ENCODE results near the gene MFAP2.
"Not testable (repeated sequence)": the region's sequence is repeated elsewhere in the genome, so short reads cannot be mapped to it uniquely, and the experiment has no call there.

The MFAP2 gene

DNA sequence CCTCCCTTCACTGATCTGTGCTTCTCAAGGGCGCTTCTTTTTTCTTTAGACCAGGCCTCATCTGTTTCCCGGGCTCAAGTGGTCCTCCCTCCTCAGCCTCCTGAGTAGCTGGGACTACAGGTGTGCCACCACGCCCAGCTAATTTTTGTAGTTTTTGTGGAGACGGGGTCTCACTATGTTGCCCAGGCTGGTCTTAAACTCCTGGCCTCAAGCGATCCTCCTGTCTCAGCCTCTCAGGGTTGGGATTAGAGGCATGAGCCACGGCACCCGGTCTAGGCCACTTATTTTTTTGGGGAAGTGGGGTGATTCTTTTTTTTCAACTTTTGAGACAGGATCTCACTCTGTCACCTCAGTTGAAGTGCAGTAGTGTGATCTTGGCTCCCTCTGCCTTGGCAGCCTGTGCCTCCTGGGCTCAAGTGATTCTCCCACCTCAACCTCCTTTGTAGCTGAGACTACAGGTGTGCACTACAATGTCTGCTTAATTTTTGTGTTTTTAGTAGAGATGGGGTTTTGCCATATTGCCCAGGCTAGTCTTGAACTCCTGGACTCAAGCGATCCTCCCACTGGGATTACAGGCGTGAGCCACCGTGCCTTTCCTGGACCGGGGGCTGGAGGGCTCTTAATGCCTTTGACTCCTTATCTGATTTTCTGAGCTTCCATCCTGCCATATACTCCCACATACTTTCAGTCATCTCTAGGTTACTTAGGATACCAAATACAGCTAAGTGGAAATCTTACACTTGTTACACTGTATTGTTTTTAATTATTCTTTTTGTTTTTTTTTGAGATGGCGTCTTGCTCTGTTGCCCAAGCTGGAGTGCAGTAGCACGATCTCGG is 18.9 kb downstream of the MFAP2 start:
- DNase-seq (ENCODE audit: low read depth in 2 of 2), result no peak

DNA sequence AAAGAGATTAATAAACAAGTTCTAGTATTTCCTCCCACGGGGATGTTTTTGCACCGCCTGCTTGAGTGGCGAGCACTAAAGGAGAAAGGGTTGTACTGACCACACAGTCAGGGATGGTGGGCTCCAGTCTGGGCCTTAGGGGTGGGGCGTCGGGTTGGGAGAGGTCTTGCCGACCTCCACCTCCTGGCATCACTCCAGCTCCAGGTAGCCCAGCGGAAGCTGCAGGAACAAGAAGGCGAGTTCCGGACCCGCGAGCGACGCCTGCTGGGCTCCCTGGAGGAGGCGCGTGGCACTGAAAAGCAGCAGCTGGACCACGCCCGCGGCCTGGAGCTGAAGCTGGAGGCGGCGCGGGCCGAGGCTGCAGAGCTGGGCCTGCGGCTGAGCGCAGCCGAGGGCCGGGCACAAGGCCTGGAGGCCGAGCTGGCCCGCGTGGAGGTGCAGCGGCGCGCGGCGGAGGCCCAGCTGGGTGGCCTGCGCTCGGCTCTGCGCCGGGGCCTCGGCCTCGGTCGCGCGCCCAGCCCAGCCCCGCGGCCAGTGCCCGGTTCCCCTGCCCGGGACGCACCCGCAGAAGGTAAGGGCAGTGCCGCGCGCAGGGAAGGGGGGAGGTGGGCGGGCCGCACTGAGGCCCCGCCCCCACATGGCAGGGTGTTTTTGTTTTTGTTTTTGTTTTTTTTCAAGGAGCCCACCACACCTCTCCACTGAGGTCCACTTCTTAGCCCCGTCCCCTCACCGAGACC is 19.7 kb downstream of the MFAP2 start:
- DNase-seq (ENCODE audit: low read depth in 2 of 2), result no peak

DNA sequence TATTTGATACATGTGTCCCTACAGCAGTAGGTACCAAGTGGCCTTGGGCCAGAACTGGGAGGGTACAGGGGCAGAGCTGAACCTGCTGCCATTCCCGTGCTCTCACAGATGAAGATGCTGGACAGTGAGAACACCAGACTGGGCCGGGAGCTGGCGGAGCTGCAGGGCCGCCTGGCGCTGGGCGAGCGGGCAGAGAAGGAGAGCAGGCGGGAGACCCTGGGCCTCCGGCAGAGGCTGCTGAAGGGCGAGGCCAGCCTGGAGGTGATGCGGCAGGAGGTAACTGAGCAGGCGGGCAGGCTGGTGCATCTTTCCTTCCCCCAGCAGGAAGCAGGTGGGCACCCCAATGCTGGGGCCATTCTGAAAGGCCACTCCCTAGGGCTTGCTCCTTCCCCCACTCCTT is 21.9 kb downstream of the MFAP2 start:
- DNase-seq (ENCODE audit: low read depth in 2 of 2), result no peak

DNA sequence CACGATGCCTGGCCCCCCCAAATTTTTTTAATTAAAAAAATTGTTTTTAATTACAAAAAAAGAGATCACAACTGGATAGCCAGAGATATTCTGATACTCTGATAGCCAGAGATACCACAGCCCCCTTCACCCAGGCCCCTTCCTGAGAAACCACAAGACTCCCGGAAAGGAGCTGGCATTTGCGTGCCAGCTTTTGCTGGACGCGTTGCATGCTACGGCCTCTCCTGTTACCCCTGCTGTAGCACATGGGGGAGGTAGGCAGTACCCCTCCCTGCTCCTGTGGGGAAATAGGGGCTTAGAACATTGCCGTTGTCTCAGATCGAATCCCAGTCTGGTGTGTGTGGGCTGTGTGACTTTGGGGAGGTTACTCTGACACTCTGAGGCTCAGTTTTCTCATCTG is 22.7 kb downstream of the MFAP2 start:
- DNase-seq (ENCODE audit: low read depth in 2 of 2), result no peak

DNA sequence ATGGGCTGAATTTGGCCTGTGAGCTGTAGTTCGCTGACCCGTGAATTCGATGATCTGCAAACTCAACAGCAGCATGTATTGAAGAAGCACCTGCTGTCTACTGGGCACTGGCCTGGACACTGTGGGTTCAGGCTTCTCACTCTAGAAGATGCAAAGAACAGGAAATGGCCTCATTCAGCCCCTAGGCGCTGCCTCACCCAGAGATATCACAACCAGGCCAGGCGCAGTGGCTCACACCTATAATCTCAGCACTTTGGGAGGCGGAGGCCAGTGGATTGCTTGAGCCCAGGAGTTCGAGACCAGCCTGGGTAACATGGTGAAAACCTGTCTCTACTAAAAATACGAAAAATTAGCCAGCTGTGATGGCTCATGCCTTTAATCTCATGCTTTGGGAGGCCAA is 23.6 kb downstream of the MFAP2 start:
- DNase-seq (ENCODE audit: low read depth in 2 of 2), result no peak

DNA sequence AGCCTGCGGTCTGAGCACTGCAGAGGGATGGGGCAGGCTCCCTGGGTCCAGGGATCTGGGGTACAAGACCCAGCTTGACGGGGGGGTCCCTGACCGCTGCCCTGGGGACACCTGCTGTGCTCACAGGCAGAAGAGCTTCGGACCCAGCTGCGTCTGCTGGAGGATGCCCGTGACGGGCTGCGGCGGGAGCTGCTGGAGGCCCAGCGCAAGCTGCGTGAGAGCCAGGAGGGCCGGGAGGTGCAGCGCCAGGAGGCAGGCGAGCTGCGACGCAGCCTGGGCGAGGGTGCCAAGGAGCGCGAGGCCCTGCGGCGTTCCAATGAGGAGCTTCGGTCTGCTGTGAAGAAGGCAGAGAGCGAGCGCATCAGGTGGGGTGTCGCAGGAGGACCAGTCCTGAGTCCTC is 25.2 kb downstream of the MFAP2 start:
- DNase-seq (ENCODE audit: low read depth in 2 of 2), result no peak

DNA sequence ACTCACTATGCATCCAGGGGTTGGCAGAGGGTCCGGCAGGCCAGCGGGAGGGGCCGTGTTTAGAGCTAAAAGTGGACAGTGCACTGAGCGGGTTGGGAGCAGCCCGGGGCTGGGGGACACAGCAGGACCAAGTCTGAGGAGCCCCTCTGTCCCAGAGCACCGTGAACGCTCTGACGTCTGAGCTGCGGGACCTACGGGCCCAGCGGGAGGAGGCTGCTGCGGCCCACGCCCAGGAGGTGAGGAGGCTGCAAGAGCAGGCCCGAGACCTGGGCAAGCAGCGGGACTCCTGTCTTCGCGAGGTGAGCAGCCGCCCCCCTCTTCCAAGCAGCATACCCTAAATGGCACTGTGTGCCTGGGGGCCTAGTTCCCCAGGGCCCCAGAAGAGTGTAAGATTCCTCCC is 25.8 kb downstream of the MFAP2 start:
- no peak for DNase-seq (ENCODE audit: low read depth in 2 of 2)

DNA sequence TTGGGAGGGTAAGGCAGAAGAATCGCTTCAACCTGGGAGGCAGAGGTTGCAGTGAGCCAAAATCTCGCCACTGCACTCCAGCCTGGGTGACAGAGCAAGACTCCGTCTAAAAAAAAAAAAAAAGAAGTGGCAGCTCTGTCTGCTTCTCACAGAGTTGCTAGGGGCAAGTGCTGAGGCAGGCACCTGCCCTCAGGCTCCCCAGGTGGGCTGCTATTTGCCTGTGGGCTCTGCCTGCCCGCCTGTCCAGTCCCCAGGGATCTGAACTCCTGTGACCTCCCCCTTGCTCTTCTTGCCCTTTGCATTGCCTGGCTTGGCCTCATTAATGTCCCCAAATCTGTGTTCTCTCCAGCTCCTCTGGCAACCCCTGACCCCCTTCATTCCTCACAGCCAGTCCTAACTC is 28.0 kb downstream of the MFAP2 start:
- not testable (repeated sequence) for DNase-seq (ENCODE audit: low read depth in 2 of 2)

DNA sequence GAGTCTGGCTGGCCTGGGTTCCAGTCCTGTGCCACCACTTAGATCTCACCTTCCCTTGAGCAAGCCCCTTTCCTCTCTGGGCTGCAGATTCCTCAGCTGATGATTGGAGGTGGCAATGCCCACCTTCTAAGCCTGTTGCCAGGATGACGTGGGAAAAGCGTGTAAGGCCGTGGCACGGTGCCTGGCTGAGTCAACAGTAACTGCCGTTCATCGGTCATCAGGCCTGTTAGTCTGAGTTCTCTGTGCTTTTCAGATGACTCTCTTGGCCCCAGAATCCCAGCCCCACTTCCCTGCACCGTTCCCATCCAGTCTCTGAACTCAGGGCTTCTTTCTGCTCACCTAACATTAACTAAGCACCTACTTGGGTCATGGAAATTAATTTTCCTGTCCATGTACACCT is 31.4 kb downstream of the MFAP2 start:
- not testable (repeated sequence) for DNase-seq (ENCODE audit: low read depth in 2 of 2)

DNA sequence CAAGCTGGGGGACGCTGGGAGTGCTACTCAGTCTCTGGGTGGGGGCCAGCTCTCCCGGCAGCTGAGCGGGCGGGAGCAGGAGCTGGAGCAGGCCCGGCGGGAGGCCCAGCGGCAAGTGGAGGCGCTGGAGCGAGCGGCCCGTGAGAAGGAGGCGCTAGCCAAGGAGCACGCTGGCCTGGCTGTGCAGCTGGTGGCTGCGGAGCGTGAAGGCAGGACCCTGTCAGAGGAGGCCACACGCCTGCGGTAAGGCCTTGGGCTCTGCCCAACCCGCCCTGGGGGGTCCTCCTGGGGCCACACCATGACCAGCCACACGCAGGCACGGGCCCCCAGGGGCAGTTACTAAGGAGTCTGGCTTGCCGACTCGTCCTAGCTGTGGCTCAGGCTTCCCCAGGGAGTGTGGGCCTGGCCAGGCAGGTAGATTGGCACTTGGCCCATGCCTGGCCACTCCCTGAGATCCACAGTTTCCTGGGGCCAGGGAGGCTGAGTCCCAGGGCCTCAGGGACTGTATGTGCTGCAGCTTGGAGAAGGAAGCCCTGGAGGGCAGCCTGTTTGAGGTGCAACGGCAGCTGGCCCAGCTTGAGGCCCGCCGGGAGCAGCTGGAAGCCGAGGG is 32.0 kb downstream of the MFAP2 start:
- not testable (repeated sequence) for DNase-seq (ENCODE audit: low read depth in 2 of 2)

DNA sequence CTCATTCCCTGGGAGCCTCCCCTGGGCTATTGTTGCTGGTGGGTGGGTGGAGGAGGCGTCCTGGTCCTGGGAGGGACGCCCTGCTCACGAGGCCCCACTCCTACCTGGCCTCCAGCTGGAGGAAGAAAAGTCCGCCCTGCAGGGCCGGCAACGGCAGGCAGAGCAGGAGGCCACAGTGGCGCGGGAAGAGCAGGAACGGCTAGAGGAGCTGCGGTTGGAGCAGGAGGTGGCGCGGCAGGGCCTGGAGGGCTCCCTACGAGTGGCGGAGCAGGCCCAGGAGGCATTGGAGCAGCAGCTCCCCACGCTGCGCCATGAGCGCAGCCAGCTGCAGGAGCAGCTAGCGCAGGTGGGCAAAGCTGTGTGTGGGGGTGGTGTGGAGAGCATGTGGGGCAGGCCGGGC is 33.8 kb downstream of the MFAP2 start:
- DNase-seq (ENCODE audit: low read depth in 2 of 2), result no peak

DNA sequence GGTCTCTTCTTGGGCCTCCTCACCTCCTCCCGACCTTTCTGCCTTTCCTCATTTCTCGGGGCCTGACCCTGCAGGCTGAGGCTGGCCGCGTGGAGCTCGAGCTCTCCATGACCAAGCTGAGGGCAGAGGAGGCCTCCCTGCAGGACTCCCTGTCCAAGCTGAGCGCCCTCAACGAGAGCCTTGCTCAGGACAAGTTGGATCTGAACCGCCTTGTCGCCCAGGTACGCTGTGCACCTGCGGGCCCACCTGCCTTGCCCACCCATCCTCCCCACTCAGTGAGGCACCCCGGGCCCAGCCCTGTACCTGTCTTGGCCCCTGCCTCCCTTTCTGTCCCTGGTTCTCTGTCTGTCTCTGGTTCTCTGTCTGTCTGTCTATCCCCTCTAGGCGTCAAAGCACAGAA is 34.2 kb downstream of the MFAP2 start:
- DNase-seq (ENCODE audit: low read depth in 2 of 2), result not testable (repeated sequence)

DNA sequence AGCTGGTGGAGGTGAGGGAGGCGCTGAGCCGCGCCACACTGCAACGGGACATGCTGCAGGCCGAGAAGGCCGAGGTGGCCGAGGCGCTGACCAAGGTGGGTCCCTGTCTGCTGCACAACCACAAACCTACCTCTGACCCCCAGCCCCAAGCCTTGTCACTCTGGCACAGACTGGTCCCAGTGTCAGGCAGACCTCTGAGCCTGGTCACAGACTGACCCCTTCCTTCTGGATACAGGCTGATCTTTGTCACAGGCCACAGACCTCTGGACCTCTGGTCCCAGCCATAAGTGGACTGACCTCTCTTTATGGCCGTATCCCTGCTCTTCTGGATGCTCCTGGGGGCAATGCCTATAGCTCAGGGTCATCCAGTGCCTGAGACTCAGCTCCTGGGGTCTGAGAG is 34.9 kb downstream of the MFAP2 start:
- DNase-seq (ENCODE audit: low read depth in 2 of 2), result not testable (repeated sequence)

DNA sequence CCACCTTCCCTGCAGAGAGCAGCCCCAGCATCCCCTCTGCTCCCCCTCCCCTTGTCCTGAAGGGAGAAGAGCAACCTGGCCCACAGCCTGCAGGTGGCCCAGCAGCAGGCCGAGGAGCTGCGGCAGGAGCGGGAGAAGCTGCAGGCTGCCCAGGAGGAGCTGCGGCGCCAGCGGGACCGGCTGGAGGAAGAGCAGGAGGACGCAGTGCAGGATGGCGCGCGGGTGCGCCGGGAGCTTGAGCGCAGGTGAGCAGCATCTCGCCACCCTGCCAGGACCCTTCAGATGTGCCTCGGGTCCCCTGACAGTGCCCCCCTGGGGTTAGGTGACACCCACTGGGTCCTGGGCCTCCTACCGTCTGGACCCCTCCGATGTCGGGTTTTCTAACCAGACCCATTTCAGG is 36.4 kb downstream of the MFAP2 start:
- DNase-seq (ENCODE audit: low read depth in 2 of 2), result no peak

DNA sequence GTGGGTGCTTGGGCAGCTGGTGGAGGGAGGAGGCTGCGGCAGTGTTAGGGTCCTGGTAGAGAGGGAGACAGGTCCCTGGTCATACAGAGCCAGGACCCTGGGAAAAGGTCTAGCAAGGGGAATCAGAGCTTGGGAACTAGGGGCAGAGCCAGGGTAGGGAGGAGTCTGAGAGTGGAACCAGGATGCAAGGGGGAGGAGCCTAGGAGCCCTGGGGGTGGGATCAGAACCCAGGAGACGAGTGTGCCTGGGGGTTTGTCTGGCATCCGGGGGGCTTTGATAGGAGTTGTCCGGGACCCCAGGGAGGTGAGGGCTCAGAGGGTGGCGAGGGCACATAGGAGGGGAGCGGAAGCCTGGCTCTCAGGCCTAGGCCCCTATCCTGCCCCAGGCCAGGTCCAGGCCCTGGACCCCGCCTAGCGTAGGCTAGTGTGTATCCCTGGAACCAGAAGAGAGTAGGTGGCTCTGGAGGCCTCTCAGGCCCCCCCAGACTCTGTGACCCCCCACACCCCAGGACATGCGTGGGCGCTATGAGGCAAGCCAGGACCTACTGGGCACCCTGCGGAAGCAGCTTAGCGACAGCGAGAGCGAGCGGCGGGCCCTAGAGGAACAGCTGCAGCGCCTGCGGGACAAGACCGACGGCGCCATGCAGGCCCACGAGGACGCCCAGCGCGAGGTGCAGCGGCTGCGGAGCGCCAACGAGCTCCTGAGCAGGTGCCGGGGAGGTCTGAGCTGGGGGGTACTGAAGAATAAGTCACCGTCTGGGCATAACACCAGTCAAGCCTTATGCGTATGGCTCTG is 40.8 kb downstream of the MFAP2 start:
- DNase-seq (ENCODE audit: low read depth in 2 of 2), result not testable (repeated sequence)

DNA sequence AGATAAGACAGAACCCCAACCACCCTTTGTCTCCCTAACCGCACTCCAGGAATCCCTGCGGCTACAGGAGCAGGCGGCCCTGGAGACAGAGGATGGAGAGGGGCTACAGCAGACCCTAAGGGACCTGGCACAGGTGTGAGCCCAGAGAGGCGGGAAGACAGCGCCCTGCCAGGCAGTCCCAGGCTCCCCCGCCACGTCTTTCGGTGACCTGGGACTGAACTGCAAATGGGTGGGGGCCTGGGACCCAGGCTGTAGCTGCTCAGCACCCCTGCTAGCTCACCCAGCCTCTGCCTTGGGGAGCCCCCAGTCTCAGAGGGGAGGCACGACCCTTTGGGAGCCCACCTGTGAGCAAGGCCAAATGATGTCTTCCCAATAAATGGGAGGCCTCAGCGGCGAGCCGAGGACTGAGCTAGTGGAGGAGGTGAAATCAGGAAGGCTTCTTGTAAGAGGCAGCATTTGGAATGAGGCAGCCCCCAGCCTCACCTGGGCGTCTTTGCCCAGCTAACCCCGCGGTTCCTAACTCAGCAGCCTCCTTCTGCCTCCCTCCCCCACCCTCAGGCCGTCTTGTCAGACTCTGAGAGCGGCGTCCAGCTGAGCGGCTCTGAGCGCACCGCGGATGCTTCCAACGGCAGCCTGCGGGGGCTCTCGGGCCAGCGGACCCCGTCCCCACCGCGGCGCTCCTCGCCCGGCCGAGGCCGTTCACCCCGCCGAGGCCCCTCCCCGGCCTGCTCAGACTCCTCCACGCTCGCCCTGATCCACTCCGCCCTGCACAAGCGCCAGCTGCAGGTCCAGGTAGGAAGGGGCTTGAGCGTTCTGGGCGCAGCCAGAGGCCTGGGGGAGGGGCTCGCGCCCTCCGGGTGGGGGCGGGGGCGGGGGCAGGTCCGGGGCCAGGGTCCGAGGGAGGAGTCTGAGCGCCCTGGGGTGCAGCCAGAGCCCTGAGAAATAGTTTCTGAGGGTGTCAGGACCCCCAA is 41.8 kb downstream of the MFAP2 start:
- no peak for DNase-seq (ENCODE audit: low read depth in 2 of 2)

DNA sequence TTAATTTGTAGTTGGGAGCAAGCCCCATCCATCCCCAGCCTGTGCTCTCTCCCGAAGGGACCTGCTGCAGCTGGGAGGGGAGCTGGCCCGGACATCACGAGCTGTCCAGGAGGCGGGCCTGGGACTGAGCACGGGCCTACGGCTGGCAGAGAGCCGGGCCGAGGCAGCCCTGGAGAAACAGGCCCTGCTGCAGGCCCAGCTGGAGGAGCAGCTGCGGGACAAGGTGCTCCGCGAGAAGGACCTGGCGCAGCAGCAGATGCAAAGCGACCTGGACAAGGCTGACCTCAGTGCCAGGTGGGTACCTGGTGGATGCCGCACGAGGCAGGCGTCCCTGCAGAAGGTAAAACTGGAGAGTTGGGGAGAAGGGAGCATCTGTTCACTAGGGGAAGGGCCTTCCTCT is 43.8 kb downstream of the MFAP2 start:
- not testable (repeated sequence) for DNase-seq (ENCODE audit: low read depth in 2 of 2)

DNA sequence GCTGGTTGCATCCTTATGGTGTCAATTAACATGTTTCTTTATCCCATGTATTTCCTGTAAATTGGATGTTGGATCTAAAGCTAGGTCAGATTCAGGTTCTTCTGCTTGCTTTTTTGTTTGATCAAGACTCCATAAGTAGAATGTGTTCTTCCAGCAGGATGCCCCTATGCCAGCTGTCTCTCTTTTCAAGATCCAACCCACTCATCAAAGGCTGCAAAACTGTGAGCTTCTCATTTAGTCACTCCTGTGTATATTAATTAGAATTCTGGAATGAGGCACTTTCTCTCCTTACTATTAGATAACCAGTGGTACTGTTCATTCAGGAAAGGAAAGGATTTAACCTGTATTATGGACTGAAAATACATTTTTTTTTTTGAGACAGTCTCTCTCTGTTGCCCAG is 46.5 kb downstream of the MFAP2 start:
- DNase-seq (ENCODE audit: low read depth in 2 of 2), result not testable (repeated sequence)

DNA sequence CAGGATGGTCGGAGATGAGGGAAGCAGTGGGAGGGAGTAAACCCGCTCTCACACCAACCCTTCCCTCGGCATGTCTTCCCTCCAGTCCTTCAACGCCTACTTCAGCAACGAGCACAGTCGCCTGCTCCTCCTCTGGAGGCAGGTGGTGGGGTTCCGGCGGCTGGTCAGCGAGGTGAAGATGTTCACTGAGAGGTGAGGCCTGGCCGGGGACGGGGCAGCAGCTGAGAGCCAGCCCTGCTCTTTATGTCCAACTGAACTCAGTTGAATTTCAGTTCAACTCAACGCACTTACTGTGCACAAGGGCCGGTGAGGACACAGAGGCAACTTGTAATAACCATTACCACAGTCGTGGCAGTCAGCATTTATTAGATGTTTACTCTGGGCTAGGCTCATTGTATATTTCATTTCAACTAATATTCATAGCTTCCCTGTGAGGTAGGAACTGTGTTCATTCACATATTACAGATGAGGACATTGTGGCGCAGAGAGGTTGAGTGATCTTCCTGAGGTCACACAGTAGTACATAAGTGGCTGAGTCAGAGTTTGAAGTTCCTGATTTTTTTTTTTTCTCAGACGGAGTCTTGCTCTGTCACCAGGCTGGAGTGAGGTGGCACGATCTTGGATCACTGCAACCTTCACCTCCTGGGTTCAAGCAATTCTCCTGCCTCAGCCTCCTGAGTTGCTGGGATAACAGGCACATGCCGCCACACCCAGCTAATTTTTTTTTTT is 49.0 kb downstream of the MFAP2 start:
- not testable (repeated sequence) for DNase-seq (ENCODE audit: low read depth in 2 of 2)

Measured in fibroblast of skin of left biceps (primary cell).